ENCODE results near the gene KRTAP29-1.
"Not testable (repeated sequence)": the region's sequence is repeated elsewhere in the genome, so short reads cannot be mapped to it uniquely, and the experiment has no call there.

KRTAP29-1 gene

DNA sequence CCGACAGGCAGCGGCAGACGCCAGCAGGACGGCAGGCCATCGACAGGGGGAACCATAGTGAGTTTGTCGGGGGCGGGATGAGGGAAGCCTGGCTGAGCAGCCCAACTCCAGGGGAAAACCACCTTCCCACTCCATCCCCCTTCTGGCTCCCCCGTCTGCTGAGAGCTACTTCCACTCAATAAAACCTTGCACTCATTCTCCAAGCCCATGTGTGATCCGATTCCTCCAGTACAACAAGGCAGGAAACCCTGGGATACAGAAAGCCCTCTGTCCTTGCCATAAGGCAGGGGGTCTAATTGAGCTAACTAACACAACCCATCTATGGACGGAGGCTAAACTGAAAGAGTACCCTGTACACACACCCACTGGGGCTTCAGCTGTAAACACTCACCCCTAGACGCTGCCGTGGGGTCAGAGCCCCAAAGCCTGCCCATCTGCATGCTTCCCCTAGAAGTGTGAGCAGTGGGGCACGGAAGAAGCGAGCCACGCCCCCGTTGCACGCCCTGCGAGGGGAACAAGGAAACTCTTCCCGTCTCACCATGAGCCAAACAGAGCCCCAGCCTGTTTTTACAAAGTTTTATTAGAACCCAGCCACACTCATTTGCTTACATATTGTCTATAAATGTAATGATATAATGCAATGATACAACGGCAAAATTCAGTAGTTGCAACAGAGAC is 4.1 kb downstream of the KRTAP29-1 start:
- DNase-seq (ENCODE audit: low read depth), result no peak

DNA sequence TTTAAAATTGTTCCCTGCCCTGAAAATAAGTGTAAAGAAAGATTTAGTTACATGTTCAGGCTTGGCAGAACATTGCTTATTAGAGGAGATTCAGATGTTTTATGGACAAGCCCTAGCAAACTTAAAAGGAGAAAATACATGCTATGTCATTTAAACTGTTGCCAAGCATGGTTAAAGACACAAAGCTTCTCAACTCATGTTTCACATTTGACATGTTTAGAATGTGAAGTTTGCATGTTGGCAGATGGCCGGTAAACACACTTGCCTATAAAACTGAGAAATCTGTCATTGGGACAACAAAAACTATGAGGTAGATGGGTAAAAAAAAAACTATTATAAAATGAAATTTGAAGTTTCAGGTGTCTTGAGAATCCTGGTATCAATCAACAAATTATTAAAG is 5.8 kb downstream of the KRTAP29-1 start:
- no peak for DNase-seq (ENCODE audit: low read depth)

DNA sequence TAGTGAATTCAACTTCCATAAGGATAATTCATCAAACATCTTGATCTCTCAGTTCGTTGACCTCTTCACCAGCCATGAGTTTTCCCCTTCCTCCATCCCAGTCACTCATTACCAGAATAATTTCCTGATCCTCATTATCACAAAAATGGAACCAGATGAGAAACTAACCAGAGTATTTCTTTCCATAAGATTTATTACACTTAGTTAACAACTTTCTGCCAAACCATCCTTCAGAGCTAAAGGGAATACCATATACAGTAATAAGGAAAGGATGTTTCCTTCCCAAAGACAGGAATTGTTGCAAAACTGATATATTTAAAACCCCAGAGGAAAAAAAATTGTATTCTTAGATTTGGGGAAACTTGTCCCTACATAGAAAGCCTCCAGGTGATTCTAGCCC is 8.6 kb downstream of the KRTAP29-1 start:
- DNase-seq (ENCODE audit: low read depth), result no peak

DNA sequence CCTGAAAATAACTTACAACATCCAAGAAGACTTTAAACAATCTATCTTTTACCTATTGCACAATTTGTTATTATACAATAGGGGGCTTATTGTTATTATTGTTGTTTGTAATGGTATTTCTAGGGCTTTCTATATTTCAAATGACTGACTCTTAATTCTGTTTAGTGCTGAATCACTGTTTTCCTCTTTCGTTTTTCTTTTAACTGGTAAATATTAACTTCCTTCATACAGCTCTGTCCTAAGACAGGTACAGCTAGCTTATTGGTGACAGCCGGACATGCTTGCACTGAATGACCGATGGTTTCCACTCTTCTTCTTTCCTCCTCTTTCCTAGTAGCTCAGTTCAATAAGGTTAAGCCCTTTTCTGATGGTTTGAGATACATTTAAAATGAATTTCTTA is 15.6 kb downstream of the KRTAP29-1 start:
- no peak for DNase-seq (ENCODE audit: low read depth)

DNA sequence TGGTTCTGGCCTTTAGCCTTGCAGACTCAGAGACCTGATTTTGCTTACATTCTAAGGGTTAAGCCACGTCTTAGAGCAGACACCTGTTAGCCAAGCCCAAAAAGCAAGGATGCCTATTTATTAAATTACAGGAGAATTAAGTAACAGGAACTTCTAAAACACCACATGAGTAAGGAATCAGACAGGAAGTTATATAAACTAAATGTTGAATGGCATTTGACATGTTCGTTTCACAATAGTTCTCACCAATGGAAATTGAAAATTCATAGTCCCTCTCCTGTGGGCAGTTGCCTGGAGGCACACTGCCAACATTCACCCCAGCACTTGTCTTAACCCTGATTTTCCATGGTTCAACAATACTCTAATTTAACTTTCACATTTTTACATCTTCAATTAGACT is 18.1 kb downstream of the KRTAP29-1 start:
- DNase-seq (ENCODE audit: low read depth), result no peak

DNA sequence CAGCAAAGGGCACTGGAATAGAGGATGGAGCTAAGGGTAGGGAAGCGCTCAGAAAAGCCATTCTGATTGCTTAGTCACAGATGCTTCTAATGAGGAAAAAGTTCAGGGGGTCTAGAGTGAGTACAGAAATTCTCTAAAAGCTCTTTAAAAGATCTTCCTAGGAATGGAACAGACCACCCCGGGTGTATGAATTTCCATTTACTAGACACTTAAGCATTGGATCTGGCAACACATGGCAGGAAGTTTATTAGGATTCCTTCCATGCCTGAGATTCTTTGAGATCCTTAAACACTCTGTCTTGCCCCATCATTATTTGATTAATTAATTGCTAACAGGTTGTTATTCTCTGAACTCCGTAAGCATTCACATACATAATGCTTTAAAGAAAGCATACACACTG is 18.6 kb downstream of the KRTAP29-1 start:
- no peak for DNase-seq (ENCODE audit: low read depth)

DNA sequence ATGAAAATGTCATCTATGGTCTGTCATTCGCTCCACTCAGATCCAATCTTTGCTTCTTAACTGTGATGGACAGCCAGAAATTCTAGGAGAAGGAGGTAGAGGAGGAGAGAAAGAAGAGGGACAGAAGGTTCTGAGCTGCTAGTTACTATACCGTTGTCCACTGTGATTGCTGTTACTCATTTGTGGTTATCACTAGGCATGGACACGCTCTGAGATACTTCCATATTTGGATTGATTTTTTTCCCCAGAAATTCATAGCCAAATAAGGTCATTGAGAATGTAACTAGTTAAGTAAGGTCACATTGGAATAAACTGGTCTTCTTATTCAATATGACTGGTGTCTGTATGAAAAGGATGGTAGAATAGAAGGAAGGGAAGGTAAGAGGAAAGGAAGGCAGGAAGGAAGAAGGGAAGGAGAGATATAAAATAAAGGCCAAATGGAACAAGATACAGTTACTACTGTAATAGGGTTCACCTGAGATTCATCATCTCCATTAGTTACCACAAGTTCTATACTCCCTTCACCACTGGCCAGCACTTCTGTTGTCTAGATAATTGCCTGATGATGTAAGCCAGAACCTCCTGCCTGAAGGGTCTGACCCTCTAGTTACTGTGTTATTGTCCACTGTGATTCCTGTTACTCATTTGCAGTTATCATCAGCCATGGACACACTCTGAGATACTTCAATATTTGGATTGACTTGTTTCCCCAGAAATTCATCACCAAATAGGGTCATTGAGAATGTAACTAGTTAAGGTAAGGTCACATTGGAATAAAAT is 24.3 kb downstream of the KRTAP29-1 start:
- DNase-seq (ENCODE audit: low read depth), result no peak

DNA sequence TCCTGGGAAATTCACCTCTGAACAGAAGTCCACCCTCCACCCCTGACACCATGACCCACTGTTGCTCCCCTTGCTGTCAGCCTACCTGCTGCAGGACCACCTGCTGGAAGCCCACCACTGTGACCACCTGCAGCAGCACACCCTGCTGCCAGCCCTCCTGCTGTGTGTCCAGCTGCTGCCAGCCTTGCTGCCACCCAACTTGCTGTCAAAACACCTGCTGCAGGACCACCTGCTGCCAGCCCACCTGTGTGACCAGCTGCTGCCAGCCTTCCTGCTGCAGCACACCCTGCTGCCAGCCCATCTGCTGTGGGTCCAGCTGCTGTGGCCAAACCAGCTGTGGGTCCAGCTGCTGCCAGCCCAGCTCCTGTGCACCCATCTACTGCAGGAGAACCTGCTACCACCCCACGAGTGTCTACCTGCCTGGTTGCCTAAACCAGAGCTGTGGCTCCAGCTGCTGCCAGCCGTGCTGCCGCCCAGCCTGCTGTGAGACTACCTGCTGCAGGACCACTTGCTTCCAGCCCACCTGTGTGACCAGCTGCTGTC is 26.9 kb downstream of the KRTAP29-1 start, which contains the start of gene KRTAP9-7:
Gene KRTAP9-7 (plus strand): TSS at position 51 of the 543 bp plus-strand sequence. CDS start 0 bp downstream, at position 51.
- not testable (repeated sequence) for DNase-seq (ENCODE audit: low read depth)

DNA sequence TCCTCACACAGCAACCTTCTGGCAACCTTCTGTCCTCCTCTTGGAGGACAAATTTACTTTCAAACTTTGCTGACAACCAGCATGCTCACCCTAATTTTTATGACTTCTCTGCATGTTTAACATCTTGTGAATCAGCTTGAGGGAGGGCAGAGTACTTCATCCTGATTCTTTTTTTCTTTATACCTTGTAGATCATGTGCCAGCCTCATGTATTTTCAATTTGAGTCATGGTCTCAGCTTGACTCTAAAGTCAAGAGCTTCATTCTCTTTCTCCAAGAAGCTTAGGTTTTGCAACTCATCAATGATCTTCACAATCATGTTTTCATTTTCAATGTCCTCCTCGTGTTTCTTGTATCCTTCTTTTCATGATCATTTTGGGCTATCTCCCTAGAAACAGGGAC is 30.8 kb downstream of the KRTAP29-1 start:
- DNase-seq (ENCODE audit: low read depth), result no peak

DNA sequence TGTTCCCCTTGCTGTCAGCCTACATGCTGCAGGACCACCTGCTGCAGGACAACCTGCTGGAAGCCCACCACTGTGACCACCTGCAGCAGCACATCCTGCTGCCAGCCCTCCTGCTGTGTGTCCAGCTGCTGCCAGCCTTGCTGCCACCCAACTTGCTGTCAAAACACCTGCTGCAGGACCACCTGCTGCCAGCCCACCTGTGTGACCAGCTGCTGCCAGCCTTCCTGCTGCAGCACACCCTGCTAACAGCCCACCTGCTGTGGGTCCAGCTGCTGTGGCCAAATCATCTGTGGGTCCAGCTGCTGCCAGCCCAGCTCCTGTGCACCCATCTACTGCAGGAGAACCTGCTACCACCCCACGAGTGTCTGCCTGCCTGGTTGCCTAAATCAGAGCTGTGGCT is 31.3 kb downstream of the KRTAP29-1 start:
- DNase-seq (ENCODE audit: low read depth), result not testable (repeated sequence)

DNA sequence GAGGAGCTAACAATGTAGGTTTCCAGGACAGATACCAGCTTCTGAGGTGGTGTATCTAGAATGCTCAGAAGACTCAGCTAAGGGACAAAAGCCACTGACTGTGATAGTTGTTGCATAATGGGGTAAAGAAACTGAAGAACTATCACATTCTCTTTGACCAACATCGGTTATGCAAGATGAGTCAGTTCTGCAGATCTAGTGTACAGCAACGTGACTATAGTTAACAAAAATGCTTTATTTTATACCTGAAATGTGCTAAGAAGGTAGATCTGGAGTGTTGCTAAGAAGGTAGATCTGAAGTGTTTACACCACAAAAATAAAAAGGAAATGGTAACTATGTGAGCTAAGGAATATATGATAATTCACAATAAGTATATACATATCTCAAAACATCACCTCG is 34.9 kb downstream of the KRTAP29-1 start:
- DNase-seq (ENCODE audit: low read depth), result no peak

DNA sequence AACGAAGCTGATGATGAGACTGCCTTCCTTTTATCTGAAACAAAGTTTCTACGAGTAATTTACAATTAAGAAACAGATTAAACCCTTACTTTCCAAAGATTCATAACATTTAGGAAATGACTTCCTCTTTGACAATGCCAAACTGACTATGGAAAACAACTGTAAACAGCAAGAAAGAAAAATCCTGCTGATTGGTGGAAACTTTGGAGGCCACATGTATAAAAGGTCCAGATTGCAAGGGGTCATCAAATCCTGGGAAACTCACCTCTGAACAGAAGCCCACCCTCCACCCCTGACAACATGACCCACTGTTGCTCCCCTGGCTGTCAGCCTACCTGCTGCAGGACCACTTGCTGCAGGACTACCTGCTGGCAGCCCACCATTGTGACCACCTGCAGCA is 37.6 kb downstream of the KRTAP29-1 start, which contains the start of gene KRTAP9-6:
Gene KRTAP9-6 (plus strand): TSS at position 301 of the 400 bp plus-strand sequence. CDS start 0 bp downstream, at position 301.
- DNase-seq (ENCODE audit: low read depth), result no peak

DNA sequence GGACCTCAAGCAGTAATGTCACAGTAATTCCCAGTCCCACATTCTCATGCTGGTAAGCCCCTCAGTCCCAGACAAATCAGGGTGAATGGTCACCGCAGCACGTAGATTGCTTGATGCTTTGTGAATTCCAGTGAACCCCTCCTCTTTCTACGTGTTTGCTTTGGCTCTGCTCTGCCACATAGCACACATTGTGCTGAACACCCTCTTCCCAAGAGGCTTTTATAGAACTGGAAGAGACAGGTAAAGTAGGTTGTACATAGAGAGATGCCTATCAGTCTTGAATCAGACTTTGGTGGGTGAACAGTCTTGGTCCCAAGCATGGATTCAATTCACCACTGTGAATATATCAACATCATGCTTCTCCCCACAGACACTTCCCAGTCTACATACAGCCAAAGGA is 38.1 kb downstream of the KRTAP29-1 start:
- no peak for DNase-seq (ENCODE audit: low read depth)

DNA sequence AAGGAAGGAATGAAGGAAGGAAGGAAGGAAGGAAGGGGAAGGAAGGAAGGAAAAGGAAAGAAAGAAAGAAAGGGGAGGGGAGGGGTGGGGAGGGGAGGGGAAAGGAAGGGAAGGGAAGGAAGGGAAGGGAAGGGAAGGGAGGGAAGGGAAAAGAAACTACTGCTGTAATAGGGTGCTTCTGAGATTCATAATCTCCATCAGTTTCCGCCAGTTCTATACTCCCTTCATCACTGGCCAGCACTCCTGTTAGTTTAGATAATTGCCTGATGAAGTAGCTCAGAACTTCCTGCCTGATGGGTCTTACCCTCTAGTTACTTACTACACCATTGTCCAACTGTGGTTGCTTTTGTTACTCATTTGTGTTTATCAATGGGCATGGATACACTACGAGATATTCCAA is 39.4 kb downstream of the KRTAP29-1 start:
- DNase-seq (ENCODE audit: low read depth), result no peak

DNA sequence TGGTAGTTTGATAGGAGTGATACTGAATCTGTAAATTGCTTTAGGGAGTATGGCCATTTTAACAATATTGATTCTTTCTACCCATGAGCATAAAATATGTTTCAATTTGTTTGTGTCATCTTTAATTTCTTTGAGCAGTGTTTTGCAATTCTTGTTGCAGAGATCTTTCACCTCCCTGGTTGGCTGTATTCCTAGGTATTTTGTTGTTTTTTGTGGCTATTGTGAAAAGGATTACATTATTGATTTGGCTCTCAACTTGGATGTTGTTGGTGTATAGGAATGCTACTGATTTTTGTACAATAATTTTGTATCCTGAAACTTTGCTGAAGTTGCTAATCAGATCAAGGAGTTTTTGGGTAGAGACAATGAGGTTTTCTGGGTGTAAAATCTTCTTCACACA is 44.2 kb downstream of the KRTAP29-1 start:
- DNase-seq (ENCODE audit: low read depth), result no peak

DNA sequence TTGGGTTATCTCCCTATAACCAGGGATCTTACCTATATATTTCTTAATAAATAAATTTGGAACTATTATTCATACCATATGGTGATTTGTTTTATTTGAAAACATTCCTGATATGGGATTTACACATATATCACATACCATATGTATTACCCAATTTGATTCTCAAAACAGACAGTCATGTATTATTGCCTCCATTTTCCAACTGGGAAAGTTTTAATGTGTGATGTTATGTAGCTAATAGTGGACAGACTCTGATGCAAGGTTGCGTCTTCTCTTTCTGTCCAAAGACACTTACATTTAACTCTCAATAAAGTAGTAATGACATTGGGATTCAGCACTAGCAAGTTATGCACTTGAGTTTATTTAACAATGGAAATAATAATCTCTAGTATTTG is 46.4 kb downstream of the KRTAP29-1 start:
- DNase-seq (ENCODE audit: low read depth), result no peak

DNA sequence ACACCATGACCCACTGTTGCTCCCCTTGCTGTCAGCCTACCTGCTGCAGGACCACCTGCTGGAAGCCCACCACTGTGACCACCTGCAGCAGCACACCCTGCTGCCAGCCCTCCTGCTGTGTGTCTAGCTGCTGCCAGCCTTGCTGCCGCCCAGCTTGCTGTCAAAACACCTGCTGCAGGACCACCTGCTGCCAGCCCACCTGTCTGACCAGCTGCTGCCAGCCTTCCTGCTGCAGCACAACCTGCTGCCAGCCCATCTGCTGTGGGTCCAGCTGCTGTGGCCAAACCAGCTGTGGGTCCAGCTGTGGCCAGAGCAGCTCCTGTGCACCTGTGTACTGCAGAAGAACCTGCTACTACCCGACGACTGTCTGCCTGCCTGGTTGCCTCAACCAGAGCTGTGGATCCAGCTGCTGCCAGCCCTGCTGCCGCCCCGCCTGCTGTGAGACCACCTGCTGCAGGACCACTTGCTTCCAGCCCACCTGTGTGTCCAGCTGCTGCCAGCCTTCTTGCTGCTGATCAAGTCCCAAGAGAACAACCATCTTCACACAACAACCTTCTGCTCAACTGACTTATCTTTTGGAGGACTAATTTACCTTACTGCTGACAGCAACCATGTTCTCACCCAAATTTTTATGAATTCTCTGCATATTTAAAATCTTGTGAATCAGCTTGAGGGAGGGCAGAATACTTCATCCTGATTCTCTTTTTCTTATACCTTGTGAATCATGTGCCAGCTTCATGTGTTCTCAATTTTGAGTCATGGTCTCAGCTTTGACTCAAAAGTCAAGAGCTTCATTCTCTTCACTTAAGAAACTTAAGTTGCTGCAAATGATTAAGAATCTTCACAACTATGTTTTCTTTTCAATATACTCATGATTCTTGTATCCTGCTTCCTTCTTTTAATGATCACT is 47.0 kb downstream of the KRTAP29-1 start, which contains the start of gene KRTAP9-9:
Gene KRTAP9-9 (plus strand): TSS at position 4 of the 910 bp plus-strand sequence.
- not testable (repeated sequence) for DNase-seq (ENCODE audit: low read depth)

DNA sequence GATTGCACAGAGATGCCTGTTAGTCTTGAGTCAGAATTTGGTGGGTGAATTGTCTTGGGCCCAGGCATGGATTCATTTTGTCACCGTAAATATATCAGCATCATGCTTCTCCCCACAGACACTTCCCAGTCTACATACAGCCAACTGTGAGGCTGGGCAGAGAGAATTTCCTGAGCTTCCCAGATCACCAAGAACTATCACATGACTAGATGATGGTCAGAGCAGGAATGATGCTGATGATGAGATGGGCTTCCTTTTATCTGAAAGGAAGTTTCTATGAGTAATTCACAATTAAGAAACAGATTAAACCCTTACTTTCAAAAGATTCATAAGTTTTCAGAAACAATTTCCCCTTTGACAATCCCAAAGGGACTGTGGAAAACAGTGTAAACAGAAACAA is 47.8 kb downstream of the KRTAP29-1 start:
- no peak for DNase-seq (ENCODE audit: low read depth)

Measured in stimulated activated CD8-positive, alpha-beta memory T cell treated with anti-CD3 and anti-CD28 coated beads, Interleukin-12 subunit alpha, Interleukin-12 subunit beta, amount 100 ng/mL, for 4 hours (primary cell).